NOMO-1 treated with dmso at 0.1 percent for 144 hours (cell line): ENCODE measurements around the gene PLIN5.

ENCODE experiments used
- DNase-seq: peaks from one replicate; lab custom pipeline; 2025; ENCODE audit not compliant: unreplicated experiment; lab: John Stamatoyannopoulos, UW

Gene PLIN5

GRCh38 chr19:4492337-4493103 lies 42.5 kb downstream of the PLIN5 start:
- no peak for DNase-seq

- no peak for DNase-seq
Measured at GRCh38 chr19:4491446-4491845, 43.6 kb downstream of the PLIN5 start.

- no peak for DNase-seq
Measured at GRCh38 chr19:4488496-4488895, 46.5 kb downstream of the PLIN5 start.

- no peak for DNase-seq
Measured at GRCh38 chr19:4487572-4487971, 47.5 kb downstream of the PLIN5 start.

- DNase-seq, result no peak
Measured at GRCh38 chr19:4483385-4483784, 51.6 kb downstream of the PLIN5 start.

GRCh38 chr19:4482721-4483364 lies 52.2 kb downstream of the PLIN5 start:
- DNase-seq, result no peak

- no peak for DNase-seq
Measured at GRCh38 chr19:4477034-4477801, 57.8 kb downstream of the PLIN5 start.

GRCh38 chr19:4474514-4475022 lies 60.5 kb downstream of the PLIN5 start:
- DNase-seq, result no peak

- no peak for DNase-seq
Measured at GRCh38 chr19:4473763-4474513, 61.1 kb downstream of the PLIN5 start.

GRCh38 chr19:4473011-4473762 lies 61.8 kb downstream of the PLIN5 start:
- DNase-seq, result no peak
